Neural cell (in vitro differentiated cells): Measurements from ENCODE around the gene PARVA.

Experiments
- CTCF ChIP-seq: fragments of 450-650 bp; IDR thresholded peaks from 2 replicates; pipeline ENCODE4 v1.5.1; 2014; ENCODE audit warnings: antibody characterized with exemption, mild to moderate bottlenecking, moderate library complexity; ENCODE audit not compliant: poor library complexity, severe bottlenecking
- EP300 ChIP-seq: fragments of 450-650 bp; conservative IDR thresholded peaks from 2 replicates; pipeline ENCODE4 v1.6.1; 2014; ENCODE audit warnings: antibody characterized with exemption, mild to moderate bottlenecking, moderate library complexity; ENCODE audit not compliant: poor library complexity, severe bottlenecking
- EZH2 ChIP-seq: fragments of 200-600, 300-800 bp; shearing (Covaris generic), sonication (generic); IDR thresholded peaks from 2 replicates; pipeline ENCODE4 v1.6.1; 2014; ENCODE audit warnings: antibody characterized with exemption, low read length, borderline replicate concordance, mild to moderate bottlenecking; ENCODE audit not compliant: insufficient read depth, poor library complexity, severe bottlenecking
- POLR2AphosphoS5 ChIP-seq: IDR thresholded peaks from 2 replicates; pipeline ENCODE4 v1.6.1; 2012
- RAD21 ChIP-seq: fragments of 450-650 bp; conservative IDR thresholded peaks from 2 replicates; pipeline ENCODE4 v1.6.1; 2014; ENCODE audit warnings: antibody characterized with exemption, mild to moderate bottlenecking, moderate library complexity
- REST ChIP-seq: IDR thresholded peaks from 2 replicates; pipeline ENCODE4 v1.6.1; 2012; ENCODE audit warnings: borderline replicate concordance
- SMC3 ChIP-seq: fragments of 450-650 bp; conservative IDR thresholded peaks from 2 replicates; pipeline ENCODE4 v1.6.1; 2014; ENCODE audit warnings: antibody characterized with exemption, mild to moderate bottlenecking, moderate library complexity; ENCODE audit not compliant: poor library complexity
- TAF1 ChIP-seq: IDR thresholded peaks from 2 replicates; pipeline ENCODE4 v1.6.1; 2012; ENCODE audit warnings: low read depth

- TF ChIP-seq CTCF (no peak), POLR2AphosphoS5 (no peak), SMC3 (no peak), EP300 (no peak), RAD21 (no peak), REST (no peak), EZH2 (no peak), TAF1 (no peak)
Observed at GRCh38 chr11:12531681-12532080, 154.3 kb downstream of the PARVA start.
